Measurements from ENCODE around the gene HHIPL1.

DNA sequence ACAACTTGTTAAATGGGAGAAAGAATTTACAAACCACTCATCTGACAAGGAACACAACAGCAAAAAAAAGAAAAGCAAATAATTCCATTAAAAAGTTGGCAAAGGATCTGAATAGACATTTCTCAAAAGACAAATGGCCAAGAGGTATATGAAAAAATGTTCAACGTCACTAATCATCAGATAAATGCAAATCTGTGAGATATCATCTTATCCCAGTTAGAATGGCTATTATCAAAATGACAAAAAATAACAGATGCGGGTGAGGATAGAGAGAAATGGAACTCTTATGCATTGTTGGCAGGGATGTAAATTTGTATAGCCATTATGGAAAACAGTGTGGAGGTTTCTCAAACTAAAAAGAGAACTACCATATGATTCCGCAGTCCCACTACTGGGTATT is 69.0 kb downstream of the HHIPL1 start:
- TF ChIP-seq, protein P1, sequence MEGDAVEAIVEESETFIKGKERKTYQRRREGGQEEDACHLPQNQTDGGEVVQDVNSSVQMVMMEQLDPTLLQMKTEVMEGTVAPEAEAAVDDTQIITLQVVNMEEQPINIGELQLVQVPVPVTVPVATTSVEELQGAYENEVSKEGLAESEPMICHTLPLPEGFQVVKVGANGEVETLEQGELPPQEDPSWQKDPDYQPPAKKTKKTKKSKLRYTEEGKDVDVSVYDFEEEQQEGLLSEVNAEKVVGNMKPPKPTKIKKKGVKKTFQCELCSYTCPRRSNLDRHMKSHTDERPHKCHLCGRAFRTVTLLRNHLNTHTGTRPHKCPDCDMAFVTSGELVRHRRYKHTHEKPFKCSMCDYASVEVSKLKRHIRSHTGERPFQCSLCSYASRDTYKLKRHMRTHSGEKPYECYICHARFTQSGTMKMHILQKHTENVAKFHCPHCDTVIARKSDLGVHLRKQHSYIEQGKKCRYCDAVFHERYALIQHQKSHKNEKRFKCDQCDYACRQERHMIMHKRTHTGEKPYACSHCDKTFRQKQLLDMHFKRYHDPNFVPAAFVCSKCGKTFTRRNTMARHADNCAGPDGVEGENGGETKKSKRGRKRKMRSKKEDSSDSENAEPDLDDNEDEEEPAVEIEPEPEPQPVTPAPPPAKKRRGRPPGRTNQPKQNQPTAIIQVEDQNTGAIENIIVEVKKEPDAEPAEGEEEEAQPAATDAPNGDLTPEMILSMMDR (IDR thresholded peaks at IDR 0.05; ENCODE audit: insufficient read depth, low read length): no peak
- no peak for TF ChIP-seq GABPA (IDR thresholded peaks at IDR 0.05; ENCODE audit: low read depth)
- TF ChIP-seq, protein P2, sequence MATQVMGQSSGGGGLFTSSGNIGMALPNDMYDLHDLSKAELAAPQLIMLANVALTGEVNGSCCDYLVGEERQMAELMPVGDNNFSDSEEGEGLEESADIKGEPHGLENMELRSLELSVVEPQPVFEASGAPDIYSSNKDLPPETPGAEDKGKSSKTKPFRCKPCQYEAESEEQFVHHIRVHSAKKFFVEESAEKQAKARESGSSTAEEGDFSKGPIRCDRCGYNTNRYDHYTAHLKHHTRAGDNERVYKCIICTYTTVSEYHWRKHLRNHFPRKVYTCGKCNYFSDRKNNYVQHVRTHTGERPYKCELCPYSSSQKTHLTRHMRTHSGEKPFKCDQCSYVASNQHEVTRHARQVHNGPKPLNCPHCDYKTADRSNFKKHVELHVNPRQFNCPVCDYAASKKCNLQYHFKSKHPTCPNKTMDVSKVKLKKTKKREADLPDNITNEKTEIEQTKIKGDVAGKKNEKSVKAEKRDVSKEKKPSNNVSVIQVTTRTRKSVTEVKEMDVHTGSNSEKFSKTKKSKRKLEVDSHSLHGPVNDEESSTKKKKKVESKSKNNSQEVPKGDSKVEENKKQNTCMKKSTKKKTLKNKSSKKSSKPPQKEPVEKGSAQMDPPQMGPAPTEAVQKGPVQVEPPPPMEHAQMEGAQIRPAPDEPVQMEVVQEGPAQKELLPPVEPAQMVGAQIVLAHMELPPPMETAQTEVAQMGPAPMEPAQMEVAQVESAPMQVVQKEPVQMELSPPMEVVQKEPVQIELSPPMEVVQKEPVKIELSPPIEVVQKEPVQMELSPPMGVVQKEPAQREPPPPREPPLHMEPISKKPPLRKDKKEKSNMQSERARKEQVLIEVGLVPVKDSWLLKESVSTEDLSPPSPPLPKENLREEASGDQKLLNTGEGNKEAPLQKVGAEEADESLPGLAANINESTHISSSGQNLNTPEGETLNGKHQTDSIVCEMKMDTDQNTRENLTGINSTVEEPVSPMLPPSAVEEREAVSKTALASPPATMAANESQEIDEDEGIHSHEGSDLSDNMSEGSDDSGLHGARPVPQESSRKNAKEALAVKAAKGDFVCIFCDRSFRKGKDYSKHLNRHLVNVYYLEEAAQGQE (IDR thresholded peaks at IDR 0.05; ENCODE audit: insufficient replicate concordance, low read depth): no peak
